HUES64 (cell line): ENCODE measurements around the gene PSMB3.

Experiments used
- H3K27ac ChIP-seq: 2 replicates; pipeline ENCODE4 v1.7.0; 2013; ENCODE audit warnings: low read depth, low read length, inconsistent platforms
- H3K27me3 ChIP-seq: 2 replicates; pipeline ENCODE4 v1.6.1; 2013; ENCODE audit warnings: mild to moderate bottlenecking, low read length; ENCODE audit not compliant: insufficient read depth
- H3K36me3 ChIP-seq: 2 replicates; pipeline ENCODE4 v1.6.1; 2013; ENCODE audit warnings: mild to moderate bottlenecking, low read length; ENCODE audit not compliant: insufficient read depth
- H3K4me1 ChIP-seq: 2 replicates; pipeline ENCODE4 v1.6.1; 2013; ENCODE audit warnings: mild to moderate bottlenecking, low read length, moderate library complexity; ENCODE audit not compliant: insufficient read depth
- H3K4me3 ChIP-seq: 2 replicates; pipeline ENCODE4 v1.5.1; 2013; ENCODE audit warnings: mild to moderate bottlenecking, low read length, moderate library complexity
- H3K9ac ChIP-seq: 2 replicates; pipeline ENCODE4 v1.6.1; 2013; ENCODE audit warnings: mild to moderate bottlenecking, low read depth, low read length
- H3K9me3 ChIP-seq: 2 replicates; pipeline ENCODE4 v1.6.1; 2013; ENCODE audit warnings: low read depth, low read length; ENCODE audit not compliant: insufficient read depth
- WGBS: fragments of 150-250, 120-280 bp; methylation state at CpG from one replicate; pipeline ENCODE4 v1.1.7; 2013; ENCODE audit warnings: missing lambda C conversion rate; 5-methylcytosine and 5-hydroxymethylcytosine counted together

PSMB3 gene

GRCh38 chr17:38709104-38709820 is 43.3 kb upstream of the PSMB3 start:
- peaks cover 36% of the 10 kb centered on the region for H3K27me3 ChIP-seq
- WGBS, result 93% methylated on average over 18 of the region's 18 CpGs
- H3K4me1 ChIP-seq, result peaks cover 17% of the 10 kb centered on the region
- no peak overlapping the region for H3K27ac ChIP-seq
- no peak overlapping the region for H3K4me3 ChIP-seq
- H3K36me3 ChIP-seq, result 0 out of 2 replicates have a peak, but pooled peaks cover 3% of the 10 kb centered on the region
- no peaks in the 10 kb centered on the region for H3K9me3 ChIP-seq
- H3K9ac ChIP-seq, result no peak overlapping the region

- no peak overlapping the region for H3K9ac ChIP-seq
Measured at GRCh38 chr17:38709864-38710603, 42.5 kb upstream of the PSMB3 start.

GRCh38 chr17:38710604-38710962 is 42.0 kb upstream of the PSMB3 start:
- Histone ChIP-seq H3K9ac (no peak overlapping the region), H3K4me1 (peaks cover 21% of the 10 kb centered on the region), H3K9me3 (no peaks in the 10 kb centered on the region), H3K27ac (no peak overlapping the region), H3K36me3 (0 out of 2 replicates have a peak, but pooled peaks cover 3% of the 10 kb centered on the region), H3K4me3 (no peak overlapping the region), H3K27me3 (peaks cover 30% of the 10 kb centered on the region)
- WGBS, result 95% methylated on average over 3 of the region's 3 CpGs

More at GRCh38 chr17:38709864-38710603, 42.5 kb upstream of the PSMB3 start:
- WGBS, result 86% methylated on average over 13 of the region's 13 CpGs
- H3K27me3 ChIP-seq, result peaks cover 30% of the 10 kb centered on the region
- H3K36me3 ChIP-seq, result 0 out of 2 replicates have a peak, but pooled peaks cover 3% of the 10 kb centered on the region
- H3K27ac ChIP-seq, result no peak overlapping the region
- no peak overlapping the region for H3K4me3 ChIP-seq
- no peaks in the 10 kb centered on the region for H3K9me3 ChIP-seq
- H3K4me1 ChIP-seq, result peaks cover 17% of the 10 kb centered on the region

GRCh38 chr17:38710985-38711384 is 41.6 kb upstream of the PSMB3 start:
- Histone ChIP-seq H3K9me3 (no peaks in the 10 kb centered on the region), H3K27me3 (peaks cover 29% of the 10 kb centered on the region), H3K27ac (no peak overlapping the region), H3K36me3 (0 out of 2 replicates have a peak, but pooled peaks cover 3% of the 10 kb centered on the region), H3K4me3 (no peak overlapping the region), H3K9ac (no peak overlapping the region), H3K4me1 (peaks cover 24% of the 10 kb centered on the region)
- 76% methylated on average over 5 of the region's 5 CpGs for WGBS

- Histone ChIP-seq H3K4me1 (peaks cover 20% of the 10 kb centered on the region), H3K9ac (no peak overlapping the region), H3K36me3 (0 out of 2 replicates have a peak, but pooled peaks cover 3% of the 10 kb centered on the region), H3K27me3 (peaks cover 19% of the 10 kb centered on the region), H3K9me3 (no peaks in the 10 kb centered on the region), H3K4me3 (no peak overlapping the region), H3K27ac (no peak overlapping the region)
- WGBS, result 91% methylated on average over 25 of the region's 26 CpGs
Measured at GRCh38 chr17:38711792-38712571, 40.6 kb upstream of the PSMB3 start.

- H3K36me3 ChIP-seq, result 0 out of 2 replicates have a peak, but pooled peaks cover 3% of the 10 kb centered on the region
- no peak overlapping the region for H3K9ac ChIP-seq
- peaks cover 14% of the 10 kb centered on the region; the same call in 1 of the 2 replicates for H3K4me1 ChIP-seq
Measured at GRCh38 chr17:38712593-38712992, 39.9 kb upstream of the PSMB3 start.

GRCh38 chr17:38713456-38714075 is 39.0 kb upstream of the PSMB3 start:
- peaks cover 4% of the 10 kb centered on the region; the same call in 1 of the 2 replicates for H3K27me3 ChIP-seq
- H3K9ac ChIP-seq, result no peak overlapping the region
- H3K27ac ChIP-seq, result no peak overlapping the region
- H3K4me1 ChIP-seq, result 0 out of 2 replicates have a peak, but pooled peaks cover 8% of the 10 kb centered on the region
- H3K4me3 ChIP-seq, result no peak overlapping the region
- H3K36me3 ChIP-seq, result no peaks in the 10 kb centered on the region
- 90% methylated on average over 11 of the region's 11 CpGs for WGBS
- no peaks in the 10 kb centered on the region for H3K9me3 ChIP-seq

More at GRCh38 chr17:38712593-38712992, 39.9 kb upstream of the PSMB3 start:
- WGBS, result 97% methylated on average over 8 of the region's 10 CpGs
- Histone ChIP-seq H3K27me3 (peaks cover 13% of the 10 kb centered on the region), H3K9me3 (no peaks in the 10 kb centered on the region), H3K4me3 (no peak overlapping the region), H3K27ac (no peak overlapping the region)

- Histone ChIP-seq H3K27ac (no peak overlapping the region), H3K9ac (no peak overlapping the region), H3K4me3 (no peak overlapping the region), H3K27me3 (peaks cover 6% of the 10 kb centered on the region), H3K9me3 (no peaks in the 10 kb centered on the region), H3K36me3 (no peaks in the 10 kb centered on the region), H3K4me1 (peaks cover 16% of the 10 kb centered on the region)
- WGBS, result 73% methylated on average over 6 of the region's 9 CpGs
Measured at GRCh38 chr17:38715216-38715943, 37.2 kb upstream of the PSMB3 start.

GRCh38 chr17:38716368-38717005 is 36.1 kb upstream of the PSMB3 start:
- Histone ChIP-seq H3K4me3 (no peak overlapping the region), H3K36me3 (no peaks in the 10 kb centered on the region)
- WGBS, result 93% methylated on average over 18 of the region's 18 CpGs

More at GRCh38 chr17:38716368-38717005, 36.1 kb upstream of the PSMB3 start:
- H3K27ac ChIP-seq, result no peak overlapping the region
- H3K4me1 ChIP-seq, result peaks cover 20% of the 10 kb centered on the region
- H3K9ac ChIP-seq, result no peak overlapping the region
- H3K27me3 ChIP-seq, result peaks cover 17% of the 10 kb centered on the region
- H3K9me3 ChIP-seq, result no peaks in the 10 kb centered on the region
